ENCODE data around the gene MED13. TPM values are rescaled to one million over a fixed set of nuclear protein-coding genes. Genes with fewer than 3 reads are reported as not detected.
"Not testable (repeated sequence)": the region's sequence is repeated elsewhere in the genome, so short reads cannot be mapped to it uniquely, and the experiment has no call there.

MED13 gene
- total RNA-seq, 2 experiments from 2014 or later, result 33.3 to 34.3 TPM

DNA sequence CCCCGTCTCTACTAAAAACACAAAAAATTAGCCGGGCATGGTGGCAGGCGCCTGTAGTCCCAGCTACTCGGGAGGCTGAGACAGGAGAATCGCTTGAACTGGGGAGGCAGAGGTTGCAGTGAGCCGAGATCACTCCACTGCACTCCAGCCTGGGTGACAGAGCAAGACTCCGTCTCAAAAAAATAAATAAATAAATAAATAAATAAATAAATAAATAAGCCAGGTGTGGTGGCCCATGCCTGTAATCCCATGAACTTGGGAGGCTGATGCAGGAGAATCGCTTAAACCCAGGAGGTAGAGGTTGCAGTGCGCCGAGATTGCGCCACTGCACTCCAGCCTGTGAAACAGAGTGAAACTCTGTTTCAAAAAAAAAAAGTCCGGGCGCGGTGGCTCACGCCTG is 149.9 kb downstream of the MED13 start:
- H3K9me3 Mint-ChIP-seq; H3K27ac Mint-ChIP-seq; H3K4me3 Mint-ChIP-seq; DNase-seq; H3K27me3 Mint-ChIP-seq (ENCODE audit: low read depth); H3K4me1 Mint-ChIP-seq (ENCODE audit: low read depth); intact Hi-C loops (cut with micrococcal nuclease): not testable (repeated sequence)
- peaks cover 40% of the 10 kb centered on the region for H3K36me3 Mint-ChIP-seq (ENCODE audit: low read depth)
- CTCF ChIA-PET, result interaction anchor here (0.7 kb wide), 1 partner anchor 47 kb away, joined by 4 read pairs; no protein-coding TSS in a partner anchor

- CTCF ChIA-PET, result interaction anchor here (0.7 kb wide), 2 partner anchors 24 to 152 kb away, joined by 3 to 4 read pairs; no protein-coding TSS in a partner anchor
- H3K9me3 Mint-ChIP-seq, result no peaks in the 10 kb centered on the region
- H3K27ac Mint-ChIP-seq, result no peak overlapping the region
- no peak overlapping the region for H3K4me3 Mint-ChIP-seq
- intact Hi-C loops (cut with micrococcal nuclease), result no loop called here
- H3K36me3 Mint-ChIP-seq (ENCODE audit: low read depth), result peaks cover 31% of the 10 kb centered on the region
- no peaks in the 10 kb centered on the region for H3K27me3 Mint-ChIP-seq (ENCODE audit: low read depth)
- DNase-seq, result no peak
- no peaks in the 10 kb centered on the region for H3K4me1 Mint-ChIP-seq (ENCODE audit: low read depth)
These were observed 156.6 kb downstream of the MED13 start for GRCh38 chr17:61908292-61909037.

GRCh38 chr17:61907361-61907760 is 157.7 kb downstream of the MED13 start:
- CTCF ChIA-PET, result interaction anchor here (0.6 kb wide), 1 partner anchor 1026 kb away, joined by 3 read pairs; no protein-coding TSS in a partner anchor
- no peaks in the 10 kb centered on the region for H3K9me3 Mint-ChIP-seq
- H3K27me3 Mint-ChIP-seq (ENCODE audit: low read depth), result no peaks in the 10 kb centered on the region
- no peaks in the 10 kb centered on the region for H3K4me1 Mint-ChIP-seq (ENCODE audit: low read depth)
- intact Hi-C loops (cut with micrococcal nuclease), result no loop called here
- H3K4me3 Mint-ChIP-seq, result no peak overlapping the region
- no peak overlapping the region for H3K27ac Mint-ChIP-seq
- no peak for DNase-seq
- peaks cover 35% of the 10 kb centered on the region for H3K36me3 Mint-ChIP-seq (ENCODE audit: low read depth)

GRCh38 chr17:61904094-61904710 is 160.9 kb downstream of the MED13 start:
- Mint-ChIP-seq H3K9me3 (no peaks in the 10 kb centered on the region), H3K4me3 (no peak overlapping the region), H3K27ac (no peak overlapping the region), H3K4me1 (ENCODE audit: low read depth) (no peaks in the 10 kb centered on the region), H3K36me3 (ENCODE audit: low read depth) (peaks cover 25% of the 10 kb centered on the region), H3K27me3 (ENCODE audit: low read depth) (no peaks in the 10 kb centered on the region)
- intact Hi-C loops (cut with micrococcal nuclease), result no loop called here
- CTCF ChIA-PET, result interaction anchor here (0.6 kb wide), 2 partner anchors 12 to 34 kb away, joined by 3 to 4 read pairs; no protein-coding TSS in a partner anchor
- DNase-seq, result peak; percentile 56

DNA sequence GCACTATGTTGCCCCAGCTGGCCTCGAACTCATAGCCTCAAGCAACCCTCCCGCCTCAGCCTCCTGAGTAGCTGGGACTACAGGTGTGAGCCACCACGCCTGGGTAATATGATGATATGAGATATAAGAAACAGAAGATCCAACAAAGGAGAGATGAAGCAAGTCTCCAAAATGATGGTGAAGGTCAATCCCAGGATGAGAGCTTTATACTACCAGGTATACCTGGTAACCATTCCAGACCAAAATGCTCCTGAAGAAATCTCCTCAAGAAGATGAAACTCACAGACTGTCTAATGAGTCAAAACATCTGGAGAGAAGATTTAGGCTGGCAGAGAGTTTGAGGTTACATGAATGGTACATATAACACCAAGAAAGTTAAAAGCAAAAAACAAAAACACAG is 161.8 kb downstream of the MED13 start:
- H3K4me1 Mint-ChIP-seq (ENCODE audit: low read depth), result no peaks in the 10 kb centered on the region
- intact Hi-C loops (cut with micrococcal nuclease), result no loop called here
- CTCF ChIA-PET, result interaction anchor here (0.6 kb wide), 1 partner anchor 14 kb away, joined by 4 read pairs; no protein-coding TSS in a partner anchor
- no peak overlapping the region for H3K27ac Mint-ChIP-seq
- H3K4me3 Mint-ChIP-seq, result no peak overlapping the region
- H3K36me3 Mint-ChIP-seq (ENCODE audit: low read depth), result peaks cover 28% of the 10 kb centered on the region
- no peaks in the 10 kb centered on the region for H3K27me3 Mint-ChIP-seq (ENCODE audit: low read depth)
- H3K9me3 Mint-ChIP-seq, result no peaks in the 10 kb centered on the region
- no peak for DNase-seq

DNA sequence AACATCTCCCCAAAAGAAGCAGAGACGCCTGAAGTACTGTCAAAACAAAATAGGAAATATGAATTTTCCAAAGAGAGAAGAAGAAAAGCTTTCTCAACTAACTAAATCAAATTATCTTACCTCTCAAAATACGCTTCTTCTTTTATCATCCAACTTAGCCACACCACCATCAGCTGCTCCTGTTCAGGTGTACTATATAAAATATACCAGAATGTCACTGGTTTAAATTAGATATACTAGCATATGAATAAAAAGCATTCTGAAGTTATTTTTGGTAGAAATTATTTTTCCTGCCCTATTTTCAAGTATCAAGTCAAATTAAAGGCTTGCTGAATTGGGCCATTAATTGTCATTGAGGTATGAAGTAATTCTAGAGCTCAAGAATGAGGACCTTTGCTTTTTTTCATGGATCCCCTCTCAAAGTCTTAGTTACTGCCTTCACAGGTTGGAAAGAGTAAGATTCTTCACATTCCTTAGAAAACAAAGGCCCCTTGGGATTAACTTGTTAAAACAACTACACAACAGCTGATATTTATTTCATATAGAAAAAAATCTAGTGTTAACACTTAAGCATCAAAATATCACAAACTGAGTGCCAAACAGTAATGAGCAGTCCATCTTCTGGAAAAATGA is 167.4 kb downstream of the MED13 start:
- H3K36me3 Mint-ChIP-seq (ENCODE audit: low read depth), result peaks cover 14% of the 10 kb centered on the region
- no peak overlapping the region for H3K27ac Mint-ChIP-seq
- H3K4me1 Mint-ChIP-seq (ENCODE audit: low read depth), result no peaks in the 10 kb centered on the region
- intact Hi-C loops (cut with micrococcal nuclease), result no loop called here
- no peaks in the 10 kb centered on the region for H3K9me3 Mint-ChIP-seq
- CTCF ChIA-PET, result interaction anchor here (0.6 to 0.7 kb wide), 2 partner anchors 34 to 343 kb away, joined by 3 to 6 read pairs; no protein-coding TSS in a partner anchor
- H3K27me3 Mint-ChIP-seq (ENCODE audit: low read depth), result no peaks in the 10 kb centered on the region
- no peak for DNase-seq
- no peak overlapping the region for H3K4me3 Mint-ChIP-seq

DNA sequence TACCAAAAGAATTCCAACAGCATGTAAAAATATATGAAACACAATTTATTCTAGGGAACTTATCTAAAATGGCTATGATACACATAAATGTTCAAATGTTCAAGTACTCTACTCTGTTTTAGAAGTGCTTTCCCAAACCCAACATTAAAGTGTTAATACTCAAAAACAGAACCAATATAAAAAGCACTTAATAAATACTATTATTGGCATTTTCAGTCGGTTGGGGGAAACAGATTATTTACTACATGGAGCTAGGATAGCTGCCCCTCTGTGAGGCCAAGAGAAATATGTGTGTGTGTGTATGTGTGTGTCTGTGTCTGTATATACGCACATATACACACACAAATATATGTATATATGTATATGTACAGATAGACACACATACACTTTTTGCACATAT is 169.7 kb downstream of the MED13 start:
- no peaks in the 10 kb centered on the region for H3K4me1 Mint-ChIP-seq (ENCODE audit: low read depth)
- intact Hi-C loops (cut with micrococcal nuclease), result no loop called here
- peaks cover 18% of the 10 kb centered on the region for H3K36me3 Mint-ChIP-seq (ENCODE audit: low read depth)
- no peak for DNase-seq
- CTCF ChIA-PET, result no interaction called here
- H3K27me3 Mint-ChIP-seq (ENCODE audit: low read depth), result no peaks in the 10 kb centered on the region
- H3K9me3 Mint-ChIP-seq, result no peaks in the 10 kb centered on the region
- H3K4me3 Mint-ChIP-seq, result no peak overlapping the region
- H3K27ac Mint-ChIP-seq, result no peak overlapping the region

DNA sequence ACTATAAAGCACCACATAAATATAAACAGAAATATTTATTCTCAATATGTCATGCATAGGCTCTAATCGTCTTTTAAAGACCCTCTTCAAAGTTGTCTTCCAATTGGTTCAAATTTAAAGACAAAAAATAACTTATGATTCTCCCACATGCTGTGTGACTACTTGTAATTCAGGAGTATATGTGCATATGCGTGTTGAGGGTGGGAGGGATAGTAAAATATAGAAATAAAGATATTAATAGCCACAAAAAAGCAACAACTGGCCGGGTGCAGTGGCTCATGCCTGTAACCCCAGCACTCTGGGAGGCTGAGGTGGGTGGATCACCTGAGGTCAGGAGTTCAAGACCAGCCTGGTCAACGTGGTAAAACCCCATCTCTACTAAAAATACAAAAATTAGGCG is 170.8 kb downstream of the MED13 start:
- H3K4me1 Mint-ChIP-seq (ENCODE audit: low read depth); H3K27ac Mint-ChIP-seq; H3K4me3 Mint-ChIP-seq; DNase-seq; intact Hi-C loops (cut with micrococcal nuclease); H3K9me3 Mint-ChIP-seq; H3K27me3 Mint-ChIP-seq (ENCODE audit: low read depth): not testable (repeated sequence)
- CTCF ChIA-PET, result interaction anchor here (0.7 kb wide), 1 partner anchor 1371 kb away, joined by 3 read pairs; no protein-coding TSS in a partner anchor
- H3K36me3 Mint-ChIP-seq (ENCODE audit: low read depth), result peaks cover 17% of the 10 kb centered on the region

Other genes starting within 250 kb of the MED13 start
- 10 to 100 TPM; 12.0 to 12.9 TPM for gene BRIP1, start 201.8 kb downstream of the MED13 start, total RNA-seq
- 10 to 100 TPM; 23.2 to 25.0 TPM for gene INTS2, start 137.3 kb downstream of the MED13 start, total RNA-seq